ENCODE measurements around the gene SLC25A6. TPM values are rescaled to one million over a fixed set of nuclear protein-coding genes. Genes with fewer than 3 reads are reported as not detected.

Gene SLC25A6
- total RNA-seq, 1 experiment from 2014 or later, result 161 TPM

GRCh38 chrX:1416965-1417760 is 25.2 kb upstream of the SLC25A6 start:
- Mint-ChIP-seq H3K4me1 (ENCODE audit: low read depth, unreplicated experiment) (no peaks in the 10 kb centered on the region), H3K36me3 (ENCODE audit: insufficient read depth, unreplicated experiment) (peaks cover 47% of the 10 kb centered on the region), H3K27ac (ENCODE audit: unreplicated experiment) (no peak overlapping the region), H3K27me3 (ENCODE audit: unreplicated experiment) (no peaks in the 10 kb centered on the region), H3K4me3 (ENCODE audit: low read depth, unreplicated experiment) (no peak overlapping the region), H3K9me3 (ENCODE audit: low read depth, unreplicated experiment) (peaks cover 7% of the 10 kb centered on the region)
- CTCF ChIA-PET, result no interaction called here
- no peak for DNase-seq
- intact Hi-C loops (cut with micrococcal nuclease; ENCODE audit: unreplicated experiment), result no loop called here
- TF ChIP-seq, protein P1, sequence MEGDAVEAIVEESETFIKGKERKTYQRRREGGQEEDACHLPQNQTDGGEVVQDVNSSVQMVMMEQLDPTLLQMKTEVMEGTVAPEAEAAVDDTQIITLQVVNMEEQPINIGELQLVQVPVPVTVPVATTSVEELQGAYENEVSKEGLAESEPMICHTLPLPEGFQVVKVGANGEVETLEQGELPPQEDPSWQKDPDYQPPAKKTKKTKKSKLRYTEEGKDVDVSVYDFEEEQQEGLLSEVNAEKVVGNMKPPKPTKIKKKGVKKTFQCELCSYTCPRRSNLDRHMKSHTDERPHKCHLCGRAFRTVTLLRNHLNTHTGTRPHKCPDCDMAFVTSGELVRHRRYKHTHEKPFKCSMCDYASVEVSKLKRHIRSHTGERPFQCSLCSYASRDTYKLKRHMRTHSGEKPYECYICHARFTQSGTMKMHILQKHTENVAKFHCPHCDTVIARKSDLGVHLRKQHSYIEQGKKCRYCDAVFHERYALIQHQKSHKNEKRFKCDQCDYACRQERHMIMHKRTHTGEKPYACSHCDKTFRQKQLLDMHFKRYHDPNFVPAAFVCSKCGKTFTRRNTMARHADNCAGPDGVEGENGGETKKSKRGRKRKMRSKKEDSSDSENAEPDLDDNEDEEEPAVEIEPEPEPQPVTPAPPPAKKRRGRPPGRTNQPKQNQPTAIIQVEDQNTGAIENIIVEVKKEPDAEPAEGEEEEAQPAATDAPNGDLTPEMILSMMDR (IDR thresholded peaks at IDR 0.05; ENCODE audit: unreplicated experiment), result no peak
- BruUV-seq (replicated peaks), result no TSS peak

DNA sequence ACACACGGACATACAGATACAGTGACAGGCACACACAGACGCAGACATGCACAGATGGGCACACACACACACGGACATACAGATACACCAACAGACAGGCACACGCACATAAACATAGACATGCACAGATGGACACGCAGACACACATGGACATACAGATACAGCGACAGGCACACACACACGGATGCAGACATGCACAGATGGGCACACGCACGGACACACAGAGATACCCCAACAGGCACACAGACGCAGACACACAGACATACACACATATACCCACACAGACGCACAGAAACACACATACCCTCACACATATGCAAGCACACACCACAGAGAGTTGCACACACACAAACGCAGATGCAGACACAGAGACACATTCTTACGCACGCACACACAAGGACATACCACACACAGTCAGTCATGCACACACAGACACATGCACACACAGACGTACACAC is 24.4 kb upstream of the SLC25A6 start:
- CTCF ChIA-PET, result no interaction called here
- no TSS peak for BruUV-seq (replicated peaks)
- Mint-ChIP-seq H3K4me1 (ENCODE audit: low read depth, unreplicated experiment) (no peaks in the 10 kb centered on the region), H3K27me3 (ENCODE audit: unreplicated experiment) (no peaks in the 10 kb centered on the region), H3K36me3 (ENCODE audit: insufficient read depth, unreplicated experiment) (peaks cover 39% of the 10 kb centered on the region), H3K27ac (ENCODE audit: unreplicated experiment) (no peak overlapping the region), H3K9me3 (ENCODE audit: low read depth, unreplicated experiment) (peaks cover 7% of the 10 kb centered on the region), H3K4me3 (ENCODE audit: low read depth, unreplicated experiment) (no peak overlapping the region)
- intact Hi-C loops (cut with micrococcal nuclease; ENCODE audit: unreplicated experiment), result no loop called here
- DNase-seq, result no peak
- TF ChIP-seq, protein P1 (IDR thresholded peaks at IDR 0.05; ENCODE audit: unreplicated experiment), result no peak

DNA sequence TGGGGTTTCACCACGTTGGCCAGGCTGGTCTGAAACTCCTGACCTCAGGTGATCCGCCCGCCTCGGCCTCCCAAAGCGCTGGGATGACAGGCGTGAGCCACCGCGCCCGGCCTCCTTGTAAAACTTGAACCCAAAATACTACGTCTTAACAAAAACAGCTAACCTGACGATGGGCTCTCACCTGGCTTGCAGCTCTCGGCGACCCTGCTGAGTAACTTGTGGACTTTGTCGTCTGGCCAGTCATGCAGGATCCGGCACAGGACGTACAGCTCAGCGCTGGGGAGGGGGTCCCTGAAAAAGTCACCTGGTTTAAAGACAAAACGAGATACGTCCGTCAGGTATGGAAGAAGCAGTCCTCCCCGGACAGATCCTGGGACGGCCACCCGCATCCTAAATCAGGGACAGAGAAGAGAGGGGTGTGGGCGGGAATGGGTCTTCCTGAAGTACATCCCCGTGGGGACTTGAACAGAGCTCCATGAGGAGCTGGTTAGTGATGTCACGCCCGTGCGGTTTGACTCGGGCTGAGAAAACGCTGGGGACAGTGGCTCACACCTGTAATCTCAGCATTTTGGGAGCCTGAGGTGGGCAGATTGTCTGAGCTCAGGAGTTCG is 20.7 kb upstream of the SLC25A6 start:
- intact Hi-C loops (cut with micrococcal nuclease; ENCODE audit: unreplicated experiment), result no loop called here
- H3K9me3 Mint-ChIP-seq (ENCODE audit: low read depth, unreplicated experiment), result no peaks in the 10 kb centered on the region
- TF ChIP-seq, protein P1 (IDR thresholded peaks at IDR 0.05; ENCODE audit: unreplicated experiment), result no peak
- no peak overlapping the region for H3K4me3 Mint-ChIP-seq (ENCODE audit: low read depth, unreplicated experiment)
- CTCF ChIA-PET, result no interaction called here
- H3K27me3 Mint-ChIP-seq (ENCODE audit: unreplicated experiment), result no peaks in the 10 kb centered on the region
- peaks cover 15% of the 10 kb centered on the region for H3K36me3 Mint-ChIP-seq (ENCODE audit: insufficient read depth, unreplicated experiment)
- no peak for DNase-seq
- BruUV-seq (replicated peaks), result no TSS peak
- no peak overlapping the region for H3K27ac Mint-ChIP-seq (ENCODE audit: unreplicated experiment)
- no peaks in the 10 kb centered on the region for H3K4me1 Mint-ChIP-seq (ENCODE audit: low read depth, unreplicated experiment)

DNA sequence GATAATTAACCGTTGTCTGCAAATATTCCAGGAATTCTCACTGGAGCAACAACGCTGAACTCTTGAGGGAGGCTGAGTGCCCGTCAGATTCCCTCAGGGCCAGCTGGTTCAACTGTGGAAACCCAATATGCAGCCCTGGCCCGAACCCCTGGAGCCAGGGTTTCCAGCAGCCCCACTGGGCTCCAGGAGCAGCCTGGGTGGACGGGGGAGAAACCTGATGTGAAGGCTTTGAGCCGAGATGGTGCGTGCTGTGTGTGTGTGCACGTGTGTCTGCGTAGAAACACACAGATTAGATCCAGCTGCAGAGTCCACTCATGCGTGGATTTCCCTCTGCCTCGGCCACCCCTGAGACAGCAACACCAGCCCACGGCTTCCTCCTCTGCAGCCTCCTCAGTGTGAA is 19.4 kb upstream of the SLC25A6 start:
- TF ChIP-seq, protein P1 (IDR thresholded peaks at IDR 0.05; ENCODE audit: unreplicated experiment), result no peak
- Mint-ChIP-seq H3K27me3 (ENCODE audit: unreplicated experiment) (no peaks in the 10 kb centered on the region), H3K4me3 (ENCODE audit: low read depth, unreplicated experiment) (no peak overlapping the region), H3K9me3 (ENCODE audit: low read depth, unreplicated experiment) (no peaks in the 10 kb centered on the region), H3K27ac (ENCODE audit: unreplicated experiment) (no peak overlapping the region), H3K36me3 (ENCODE audit: insufficient read depth, unreplicated experiment) (peaks cover 15% of the 10 kb centered on the region), H3K4me1 (ENCODE audit: low read depth, unreplicated experiment) (no peaks in the 10 kb centered on the region)
- CTCF ChIA-PET, result no interaction called here
- intact Hi-C loops (cut with micrococcal nuclease; ENCODE audit: unreplicated experiment), result no loop called here
- no peak for DNase-seq
- no TSS peak for BruUV-seq (replicated peaks)
